GM18867 (cell line): Measurements from ENCODE around the gene RPS6KA5.

Experiments used
- ATAC-seq: cut with Tn5 transposase; IDR thresholded peaks from one replicate; pipeline ENCODE4 v1.9.1; 2021; ENCODE audit warnings: mild to moderate bottlenecking, moderate library complexity; ENCODE audit not compliant: unreplicated experiment

The RPS6KA5 gene

DNA sequence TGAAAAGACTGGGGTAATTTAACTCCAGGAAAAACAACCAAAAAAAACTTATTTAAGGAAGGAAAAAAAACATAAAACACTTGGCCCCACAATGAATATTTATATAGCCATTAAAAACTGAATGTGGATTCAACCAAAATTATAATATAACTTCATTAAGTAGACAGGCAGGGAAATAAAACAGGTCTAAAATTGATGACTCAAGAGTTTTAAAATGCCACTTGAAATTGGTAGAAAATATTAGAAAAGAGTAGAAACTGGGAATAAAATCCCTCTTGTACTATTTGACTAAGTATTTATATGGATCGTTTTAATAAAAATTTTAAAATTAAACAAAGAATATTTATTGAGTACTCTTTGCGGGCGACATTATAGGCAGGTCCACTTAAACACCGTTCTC lies 28.8 kb downstream of the RPS6KA5 start:
- ATAC-seq = no peak

DNA sequence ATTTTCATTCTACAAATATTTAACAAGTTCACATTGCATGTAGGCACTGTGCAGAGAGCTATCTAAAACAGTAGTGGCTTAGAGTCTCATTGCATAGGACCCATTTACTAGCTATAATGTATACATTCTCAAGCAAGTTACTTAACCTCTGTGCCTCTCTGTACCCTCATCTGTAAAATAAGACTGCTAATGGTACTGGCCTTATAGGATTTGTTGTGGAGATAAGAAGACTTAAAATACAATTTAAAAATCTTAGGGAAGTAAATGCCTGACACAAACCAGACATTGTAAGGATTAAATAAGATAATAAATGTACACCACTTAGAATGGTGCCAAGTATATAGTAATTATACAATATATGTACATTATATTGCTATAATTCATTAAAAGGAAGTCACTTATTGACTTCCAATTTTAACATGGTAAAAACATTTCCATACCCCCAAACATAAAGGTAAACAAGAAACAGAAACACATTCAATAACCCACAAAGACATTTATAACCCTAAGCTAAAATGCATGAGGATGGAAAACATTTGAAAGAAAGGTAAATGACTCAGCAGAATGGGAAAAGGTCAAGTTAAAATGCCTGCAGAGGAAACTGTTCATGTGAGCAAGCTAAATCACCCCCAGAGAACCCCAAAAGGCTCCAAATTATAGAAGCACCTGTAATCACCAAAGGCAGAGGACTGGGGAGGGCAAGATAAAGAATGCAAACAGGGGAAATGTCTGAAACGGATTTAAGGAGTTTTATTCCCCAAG lies 30.8 kb downstream of the RPS6KA5 start:
- ATAC-seq = no peak

DNA sequence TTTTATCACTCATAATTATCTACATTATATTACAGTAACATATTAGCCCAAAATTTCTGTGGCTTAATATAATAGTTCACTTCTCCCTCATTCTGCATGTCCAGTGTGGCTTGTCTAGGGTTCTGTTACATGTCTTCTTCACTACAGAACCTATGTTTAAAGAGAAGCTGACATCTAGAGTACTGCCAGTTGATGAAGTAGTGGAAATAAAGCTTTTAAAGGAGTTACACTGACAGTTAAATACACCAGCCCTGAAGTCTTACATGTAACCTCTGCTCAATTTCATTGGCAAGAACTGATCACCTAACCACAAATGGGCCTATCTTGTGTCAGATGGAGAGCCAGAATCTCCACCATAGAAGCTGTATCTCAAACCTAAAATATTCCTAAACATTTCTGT lies 32.9 kb downstream of the RPS6KA5 start:
- no peak for ATAC-seq

DNA sequence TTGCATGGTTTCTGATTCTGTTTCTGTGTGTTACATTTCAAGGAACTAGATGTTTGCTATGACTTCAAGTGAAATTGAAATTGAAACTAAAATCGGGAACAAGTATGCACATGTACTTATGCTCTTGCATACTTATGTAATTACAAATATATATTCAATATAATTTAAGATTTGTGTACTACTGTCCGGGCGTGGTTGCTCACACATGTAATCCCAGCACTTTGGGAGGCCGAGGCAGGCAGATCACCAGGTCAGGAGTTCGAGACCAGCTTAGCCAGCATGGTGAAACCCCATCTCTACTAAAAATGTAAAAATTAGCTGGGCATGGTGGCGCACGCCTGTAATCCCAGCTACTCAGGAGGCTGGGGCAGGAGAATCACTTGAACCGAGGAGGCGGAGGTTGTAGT lies 37.8 kb downstream of the RPS6KA5 start:
- peak; percentile 91 for ATAC-seq

- peak; percentile 44 for ATAC-seq
Observed at GRCh38 chr14:91021991-91022621, 38.3 kb downstream of the RPS6KA5 start.

- ATAC-seq = no peak
Observed at GRCh38 chr14:91021115-91021514, 39.3 kb downstream of the RPS6KA5 start.

DNA sequence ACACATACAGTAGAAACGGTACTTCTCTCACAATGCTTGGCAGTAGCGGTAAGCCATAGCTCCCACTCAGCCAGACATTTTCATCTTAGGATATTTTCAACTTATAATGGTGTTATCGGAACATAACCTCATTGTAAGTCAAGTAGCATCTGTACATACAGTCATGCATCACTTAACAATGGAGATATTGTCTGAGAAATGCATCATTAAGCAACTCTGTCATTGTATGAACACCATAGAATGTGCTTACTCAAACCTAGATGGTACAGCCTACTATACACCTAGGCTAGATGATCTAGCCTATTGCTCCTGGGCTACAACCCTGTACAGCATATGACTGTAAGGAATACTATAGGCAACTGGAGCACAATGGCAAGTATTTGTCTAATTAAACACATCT lies 40.8 kb downstream of the RPS6KA5 start:
- no peak for ATAC-seq

DNA sequence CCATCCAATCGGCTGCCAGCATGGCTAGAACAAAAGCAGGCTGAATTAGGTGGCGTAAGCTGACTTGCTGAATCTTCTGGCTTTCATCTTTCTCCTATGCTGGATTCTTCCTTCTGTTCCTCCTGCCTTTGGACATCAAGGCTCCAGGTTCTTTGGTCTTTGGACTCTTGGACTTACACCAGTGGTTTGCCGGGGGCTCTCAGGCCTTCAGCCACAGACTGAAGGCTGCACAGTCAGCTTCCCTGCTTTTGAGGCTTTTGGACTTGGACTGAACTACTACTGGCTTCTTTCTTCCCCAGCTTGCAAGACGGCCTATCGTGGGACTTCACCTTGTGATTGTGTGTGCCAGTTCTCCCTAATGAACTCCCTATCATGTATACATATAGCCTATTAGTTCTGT lies 42.0 kb downstream of the RPS6KA5 start:
- ATAC-seq = no peak

GRCh38 chr14:91016800-91017410 lies 43.5 kb downstream of the RPS6KA5 start:
- no peak for ATAC-seq

- ATAC-seq = no peak
Observed at GRCh38 chr14:91015435-91015834, 45.0 kb downstream of the RPS6KA5 start.

DNA sequence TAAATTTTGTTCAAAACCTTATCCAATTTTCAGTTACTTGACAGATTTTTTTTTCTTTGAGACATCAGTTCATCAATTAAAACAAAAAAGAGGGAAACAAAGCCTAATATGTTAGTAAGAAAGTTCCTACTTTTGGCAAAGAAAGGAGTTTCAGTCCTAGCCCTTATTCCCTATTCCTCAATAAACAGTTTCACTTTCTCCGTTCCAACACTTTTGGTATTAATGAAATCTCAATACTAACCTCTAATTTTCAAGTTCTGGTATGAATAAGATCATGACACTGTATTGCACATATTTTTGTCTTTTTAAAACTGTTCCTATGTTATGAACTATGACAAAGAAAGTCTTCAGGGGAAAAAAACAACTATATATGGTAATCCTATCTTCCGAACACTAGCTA lies 48.4 kb downstream of the RPS6KA5 start:
- no peak for ATAC-seq

DNA sequence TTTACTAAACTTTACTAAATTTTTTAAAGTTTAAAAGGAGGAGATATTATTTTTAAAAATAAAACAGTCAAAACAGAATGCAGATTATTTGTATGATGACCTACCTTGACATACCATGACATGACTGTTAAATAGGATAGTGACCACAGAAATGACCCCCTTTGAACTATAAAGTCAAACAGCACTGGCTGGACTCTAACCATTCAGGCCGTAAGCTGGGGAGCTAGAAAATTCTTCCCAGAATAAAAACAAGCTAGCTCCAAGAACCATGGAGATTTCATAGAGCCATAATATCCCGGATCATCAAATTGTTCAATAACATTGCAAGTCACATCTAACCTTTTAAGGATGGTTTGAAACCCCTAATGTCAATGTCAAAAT lies 50.3 kb downstream of the RPS6KA5 start:
- no peak for ATAC-seq

DNA sequence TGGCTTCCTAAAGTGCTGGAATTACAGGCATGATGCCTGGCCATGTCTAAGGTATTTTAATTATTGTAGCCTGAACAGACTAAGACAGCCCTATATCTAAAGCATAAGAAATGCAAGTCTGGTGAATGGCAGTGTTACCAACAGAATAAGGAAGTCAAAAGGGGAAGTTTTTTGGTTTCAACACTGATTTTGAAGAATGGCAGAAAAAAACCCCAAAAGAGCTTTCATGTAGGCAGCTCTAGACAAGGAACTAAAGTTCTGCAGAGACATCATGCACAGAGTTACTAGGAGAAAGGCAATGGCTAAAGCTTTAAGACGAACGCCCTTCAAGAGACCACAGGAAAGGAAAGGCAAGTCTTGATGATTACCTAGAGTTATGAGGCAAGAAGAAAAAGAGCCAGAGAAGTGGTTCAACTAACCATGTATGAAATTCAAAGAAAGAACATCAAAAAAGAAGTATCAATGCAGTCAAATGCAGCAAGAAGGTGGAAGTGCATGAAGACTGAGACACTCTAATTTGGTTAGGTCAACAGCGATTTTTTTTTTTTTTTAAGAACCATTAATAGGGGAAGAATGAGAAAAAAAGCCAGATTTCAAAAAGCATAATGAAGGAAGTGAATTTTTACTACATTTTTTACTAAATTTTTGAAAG lies 50.8 kb downstream of the RPS6KA5 start:
- ATAC-seq = peak; percentile 85

DNA sequence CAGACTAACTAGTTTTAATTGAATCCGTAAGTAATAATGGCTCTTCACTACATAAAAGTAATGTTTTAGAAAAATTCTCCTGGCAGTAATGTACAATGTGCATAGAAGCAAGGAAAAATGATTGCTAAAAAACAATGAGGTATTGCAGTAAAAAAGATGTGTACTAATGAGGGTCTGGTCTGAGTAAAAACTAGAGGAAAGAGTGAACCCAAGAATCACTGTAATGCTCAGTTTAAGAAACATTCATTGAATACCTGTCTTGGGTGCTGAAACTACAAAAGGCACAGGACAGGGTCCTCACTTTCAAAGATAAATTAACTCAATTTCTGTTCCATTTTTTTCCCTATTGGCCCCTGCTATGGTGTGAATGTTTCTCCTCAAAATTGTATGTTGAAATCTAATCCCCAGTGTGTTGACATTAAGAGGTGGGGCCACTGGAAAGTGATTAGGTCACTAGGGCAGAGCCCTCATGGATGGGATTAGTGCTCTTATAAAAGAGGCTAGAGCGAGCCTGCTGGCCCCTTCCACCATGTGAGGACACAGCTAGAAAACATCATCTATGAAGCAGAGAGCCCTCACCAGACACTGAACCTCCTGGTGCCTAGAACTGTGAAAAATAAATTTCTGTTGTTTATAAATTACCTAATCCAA lies 51.6 kb downstream of the RPS6KA5 start:
- ATAC-seq = no peak

- no peak for ATAC-seq
Observed at GRCh38 chr14:91005716-91006115, 54.7 kb downstream of the RPS6KA5 start.

DNA sequence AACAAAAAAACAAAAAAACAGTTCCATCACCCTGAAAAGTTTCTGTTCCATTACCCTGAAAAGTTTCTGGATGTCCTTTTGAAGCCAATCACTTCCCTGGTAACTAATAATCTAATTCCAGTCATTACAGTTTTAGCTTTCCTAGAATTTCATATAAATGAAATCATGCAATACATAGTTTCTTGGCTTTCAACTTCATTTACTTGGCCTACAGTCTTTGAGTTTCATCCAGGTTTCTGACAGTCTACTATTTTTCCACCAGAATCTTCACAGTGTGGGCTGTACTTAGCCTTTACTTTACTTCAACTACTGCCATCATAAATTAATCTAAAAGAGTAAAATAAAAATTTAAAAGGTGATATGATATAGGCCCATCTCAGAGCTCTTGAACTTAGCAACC lies 55.5 kb downstream of the RPS6KA5 start:
- no peak for ATAC-seq

DNA sequence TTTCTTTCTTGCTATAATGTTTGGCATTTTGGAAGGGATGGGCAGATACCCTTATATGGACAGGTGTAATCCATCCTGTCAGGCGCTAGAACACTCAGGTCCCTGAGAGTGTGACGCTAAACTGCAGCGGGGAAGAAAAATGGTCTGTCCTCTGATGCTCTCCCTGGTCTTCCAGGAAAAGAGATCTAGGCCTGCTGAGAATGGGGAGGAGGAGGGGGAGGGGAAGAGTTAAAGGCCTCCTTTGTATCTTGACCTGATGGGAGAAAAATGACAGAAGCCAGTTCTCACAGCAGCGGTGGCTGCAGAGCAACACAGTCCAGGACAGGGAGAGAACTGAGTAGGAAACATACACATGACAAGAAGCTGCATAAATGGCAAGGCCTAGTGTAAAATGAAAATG lies 61.1 kb downstream of the RPS6KA5 start:
- ATAC-seq = no peak

GRCh38 chr14:90996967-90997366 lies 63.5 kb downstream of the RPS6KA5 start:
- ATAC-seq = no peak

GRCh38 chr14:90995785-90996184 lies 64.7 kb downstream of the RPS6KA5 start:
- ATAC-seq = no peak

GRCh38 chr14:90993792-90994191 lies 66.6 kb downstream of the RPS6KA5 start:
- ATAC-seq = no peak

GRCh38 chr14:90991690-90992443 lies 68.6 kb downstream of the RPS6KA5 start:
- no peak for ATAC-seq
